ENCODE data around the gene CENPO.

CENPO gene

GRCh38 chr2:24792874-24793760 is at the start of gene CENPO, which contains the start of gene PTRHD1:
TSS of gene CENPO (plus strand) at chr2:24793425. CDS start at chr2:24793920, 495 bp downstream.
TSS of gene PTRHD1 (minus strand) at chr2:24793391. CDS start at chr2:24793377, 14 bp downstream.
- in situ Hi-C loops (cut with HindIII; ENCODE audit: low sequenced_read_pairs) = no loop called here

- in situ Hi-C loops (cut with HindIII; ENCODE audit: low sequenced_read_pairs) = no loop called here
These were observed 49.3 kb upstream of the CENPO start for GRCh38 chr2:24743924-24744323.

- in situ Hi-C loops (cut with HindIII; ENCODE audit: low sequenced_read_pairs) = no loop called here
These were observed 48.9 kb upstream of the CENPO start for GRCh38 chr2:24744356-24744755.

GRCh38 chr2:24745825-24746224 is 47.4 kb upstream of the CENPO start:
- in situ Hi-C loops (cut with HindIII; ENCODE audit: low sequenced_read_pairs) = no loop called here

GRCh38 chr2:24747299-24747698 is 45.9 kb upstream of the CENPO start:
- in situ Hi-C loops (cut with HindIII; ENCODE audit: low sequenced_read_pairs) = no loop called here

- in situ Hi-C loops (cut with HindIII; ENCODE audit: low sequenced_read_pairs) = no loop called here
These were observed 44.0 kb upstream of the CENPO start for GRCh38 chr2:24749069-24749691.

GRCh38 chr2:24754985-24755705 is 38.1 kb upstream of the CENPO start:
- in situ Hi-C loops (cut with HindIII; ENCODE audit: low sequenced_read_pairs) = no loop called here

- in situ Hi-C loops (cut with HindIII; ENCODE audit: low sequenced_read_pairs) = no loop called here
These were observed 36.4 kb upstream of the CENPO start for GRCh38 chr2:24756789-24757188.

- in situ Hi-C loops (cut with HindIII; ENCODE audit: low sequenced_read_pairs) = no loop called here
These were observed 31.4 kb upstream of the CENPO start for GRCh38 chr2:24761866-24762265.

- in situ Hi-C loops (cut with HindIII; ENCODE audit: low sequenced_read_pairs) = no loop called here
These were observed 30.7 kb upstream of the CENPO start for GRCh38 chr2:24762518-24762917.

- in situ Hi-C loops (cut with HindIII; ENCODE audit: low sequenced_read_pairs) = no loop called here
These were observed 29.4 kb upstream of the CENPO start for GRCh38 chr2:24763843-24764242.

- in situ Hi-C loops (cut with HindIII; ENCODE audit: low sequenced_read_pairs) = no loop called here
These were observed 26.6 kb upstream of the CENPO start for GRCh38 chr2:24766609-24767008.

GRCh38 chr2:24768013-24768412 is 25.2 kb upstream of the CENPO start:
- in situ Hi-C loops (cut with HindIII; ENCODE audit: low sequenced_read_pairs) = no loop called here

- in situ Hi-C loops (cut with HindIII; ENCODE audit: low sequenced_read_pairs) = no loop called here
These were observed 24.6 kb upstream of the CENPO start for GRCh38 chr2:24768601-24769000.

- in situ Hi-C loops (cut with HindIII; ENCODE audit: low sequenced_read_pairs) = no loop called here
These were observed 22.2 kb upstream of the CENPO start for GRCh38 chr2:24771061-24771460.

- in situ Hi-C loops (cut with HindIII; ENCODE audit: low sequenced_read_pairs) = no loop called here
These were observed 21.2 kb upstream of the CENPO start for GRCh38 chr2:24771764-24772586.

GRCh38 chr2:24774373-24774772 is 18.9 kb upstream of the CENPO start:
- in situ Hi-C loops (cut with HindIII; ENCODE audit: low sequenced_read_pairs) = no loop called here

- in situ Hi-C loops (cut with HindIII; ENCODE audit: low sequenced_read_pairs) = no loop called here
These were observed 14.1 kb upstream of the CENPO start for GRCh38 chr2:24779116-24779515.

GRCh38 chr2:24783641-24784040 is 9.6 kb upstream of the CENPO start:
- in situ Hi-C loops (cut with HindIII; ENCODE audit: low sequenced_read_pairs) = no loop called here

GRCh38 chr2:24785671-24786321 is 7.4 kb upstream of the CENPO start:
- in situ Hi-C loops (cut with HindIII; ENCODE audit: low sequenced_read_pairs) = no loop called here

All from DLD1 (cell line).